ENCODE measurements around the gene CCDC43.
"Not testable (repeated sequence)": the region's sequence is repeated elsewhere in the genome, so short reads cannot be mapped to it uniquely, and the experiment has no call there.

Gene CCDC43, protein sequence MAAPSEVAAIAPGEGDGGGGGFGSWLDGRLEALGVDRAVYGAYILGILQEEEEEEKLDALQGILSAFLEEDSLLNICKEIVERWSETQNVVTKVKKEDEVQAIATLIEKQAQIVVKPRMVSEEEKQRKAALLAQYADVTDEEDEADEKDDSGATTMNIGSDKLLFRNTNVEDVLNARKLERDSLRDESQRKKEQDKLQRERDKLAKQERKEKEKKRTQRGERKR

DNA sequence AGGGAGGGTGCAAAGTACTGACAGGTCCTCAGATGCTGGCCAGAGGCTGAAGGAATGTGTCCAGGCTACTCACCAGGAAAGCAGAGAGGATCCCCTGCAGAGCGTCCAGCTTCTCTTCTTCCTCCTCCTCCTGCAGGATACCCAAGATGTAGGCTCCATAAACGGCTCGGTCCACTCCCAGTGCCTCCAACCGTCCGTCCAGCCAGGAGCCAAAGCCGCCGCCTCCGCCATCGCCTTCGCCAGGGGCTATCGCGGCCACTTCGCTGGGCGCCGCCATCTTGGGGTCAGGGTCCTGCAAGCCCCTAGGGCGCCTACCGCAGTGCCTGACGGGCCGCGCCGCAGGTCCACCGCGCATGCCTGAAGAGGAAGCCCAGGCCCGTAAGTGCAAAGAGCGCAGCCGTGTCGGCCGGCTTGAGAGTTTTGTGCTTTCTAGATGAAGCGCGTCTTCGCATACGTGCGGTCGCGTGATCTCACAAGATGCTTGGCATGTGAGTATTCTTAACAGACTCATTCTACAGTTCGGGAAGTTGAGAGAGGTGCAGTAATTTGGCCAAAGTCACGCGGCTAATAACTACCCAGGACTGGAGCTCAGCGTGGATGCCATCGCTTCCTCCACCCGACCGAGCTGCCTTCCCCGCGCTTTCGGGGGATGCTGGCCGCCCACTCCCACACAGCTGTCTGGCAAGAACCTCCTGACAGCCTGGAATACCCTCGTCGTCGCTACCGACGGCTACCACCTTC is at the start of gene CCDC43:
Gene CCDC43 (minus strand): TSS at position 300 of the 741 bp plus-strand sequence. CDS start 23 bp downstream, at position 277.
- DNase-seq (ENCODE audit: low read depth in 3 of 3), result peak; percentile 86 to 89 (median 88)

DNA sequence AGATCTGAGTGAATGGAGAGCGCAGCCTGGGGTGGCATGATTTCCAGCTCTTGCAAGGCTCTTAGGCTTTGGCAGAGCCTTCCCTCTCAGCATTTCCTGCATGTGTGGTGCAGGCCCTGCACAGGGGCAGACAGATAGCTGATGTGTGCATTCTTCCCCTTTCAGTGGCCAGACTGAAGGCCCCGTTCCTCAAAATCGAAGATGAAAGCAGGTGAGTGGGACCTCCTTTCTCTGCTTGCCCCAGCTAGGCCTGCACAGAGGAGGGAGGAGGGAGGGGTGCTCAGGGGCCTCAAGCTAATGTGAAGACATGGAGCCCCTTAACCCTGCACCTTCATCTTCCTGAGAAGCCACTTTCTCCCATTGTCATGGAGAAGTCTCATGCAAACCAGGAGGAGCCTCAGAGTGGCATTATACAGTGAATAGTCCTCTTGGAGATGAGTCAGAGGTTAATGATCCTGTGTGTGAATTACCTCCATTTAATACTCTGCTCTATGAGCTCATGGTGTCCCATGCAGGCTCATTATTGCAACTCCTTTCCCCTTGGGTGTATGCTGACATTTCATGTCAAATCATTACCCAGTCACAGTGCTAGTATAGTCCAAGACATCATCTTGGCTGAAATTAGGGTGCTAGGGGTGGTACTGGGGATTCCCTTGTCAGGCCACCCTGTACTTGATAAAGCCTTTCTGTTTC is 48.8 kb upstream of the CCDC43 start:
- DNase-seq (ENCODE audit: low read depth in 3 of 3), result no peak

DNA sequence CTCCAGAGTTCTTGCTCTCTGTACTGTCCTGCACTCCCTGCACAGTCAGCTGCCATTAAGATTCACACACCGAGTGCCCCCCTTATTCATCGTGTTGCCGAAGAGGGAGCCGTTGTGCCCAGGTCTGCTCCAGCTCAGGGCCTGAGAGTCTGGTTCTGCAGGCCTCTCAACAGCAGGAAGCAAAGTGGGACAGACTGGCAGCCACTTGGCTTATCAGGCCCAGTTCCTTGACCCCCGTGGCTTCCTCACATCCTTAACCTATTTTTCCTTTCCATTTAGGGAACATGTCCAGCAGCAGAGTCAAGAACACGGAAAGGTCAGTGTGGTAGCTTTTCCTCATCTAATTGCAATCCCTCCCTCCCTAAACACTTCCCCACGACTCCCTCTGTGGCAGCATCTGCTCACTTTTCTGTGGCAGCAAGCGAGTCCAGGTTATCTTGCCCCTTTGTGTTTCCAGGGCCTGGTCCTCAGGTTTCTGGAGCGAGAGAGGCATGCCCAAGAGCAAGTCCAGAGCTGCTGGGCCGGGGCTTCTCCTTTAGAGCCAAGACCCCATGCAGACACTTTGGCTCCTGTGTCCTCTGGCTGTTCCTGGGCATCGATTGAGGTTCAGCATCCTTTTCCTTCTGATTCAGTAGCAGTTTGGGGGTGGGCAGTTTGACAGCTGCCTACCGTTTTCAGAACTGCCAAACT is 47.1 kb upstream of the CCDC43 start:
- DNase-seq (ENCODE audit: low read depth in 3 of 3), result no peak

- DNase-seq (ENCODE audit: low read depth in 3 of 3), result no peak
These were observed 44.7 kb upstream of the CCDC43 start for GRCh38 chr17:44734272-44734671.

DNA sequence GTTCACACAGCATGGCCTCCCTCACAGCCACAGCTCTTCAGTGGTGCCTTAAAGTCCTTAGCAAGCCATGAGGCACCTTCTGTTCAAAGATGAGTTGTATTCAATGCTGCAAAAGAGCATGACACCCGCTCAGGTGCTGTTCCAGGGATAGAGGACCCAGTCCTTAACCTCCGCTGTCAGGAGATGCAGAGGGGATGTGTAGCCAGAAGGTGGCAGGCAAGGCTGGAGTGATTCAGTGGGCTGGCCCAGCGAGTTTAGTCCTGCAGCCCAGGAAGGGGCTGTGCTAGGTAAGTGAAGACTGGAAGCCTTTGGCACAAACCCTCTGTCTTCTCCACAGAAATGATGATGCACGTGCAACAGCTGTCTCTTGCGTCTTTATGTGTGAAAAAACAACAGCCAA is 44.2 kb upstream of the CCDC43 start:
- DNase-seq (ENCODE audit: low read depth in 3 of 3), result no peak

DNA sequence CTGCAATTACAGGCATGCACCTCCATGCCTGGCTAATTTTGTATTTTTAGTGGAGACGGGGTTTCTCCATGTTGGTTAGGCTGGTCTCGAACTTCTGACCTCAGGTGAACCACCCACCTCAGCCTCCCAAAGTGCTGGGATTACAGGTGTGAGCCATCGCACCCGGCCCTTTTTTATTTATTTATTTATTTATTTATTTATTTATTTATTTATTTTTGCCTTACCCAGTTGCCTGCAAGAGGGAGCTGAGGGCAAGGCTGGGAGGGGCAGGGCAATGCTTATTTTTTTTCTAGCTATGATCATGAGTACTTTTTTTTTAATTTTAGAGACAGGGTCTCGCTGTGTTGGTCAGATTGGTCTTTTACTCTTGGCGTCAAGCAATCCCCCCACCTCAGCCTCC is 36.5 kb upstream of the CCDC43 start:
- DNase-seq (ENCODE audit: low read depth in 3 of 3), result not testable (repeated sequence)

GRCh38 chr17:44722254-44722653 is 32.7 kb upstream of the CCDC43 start:
- no peak for DNase-seq (ENCODE audit: low read depth in 3 of 3)

DNA sequence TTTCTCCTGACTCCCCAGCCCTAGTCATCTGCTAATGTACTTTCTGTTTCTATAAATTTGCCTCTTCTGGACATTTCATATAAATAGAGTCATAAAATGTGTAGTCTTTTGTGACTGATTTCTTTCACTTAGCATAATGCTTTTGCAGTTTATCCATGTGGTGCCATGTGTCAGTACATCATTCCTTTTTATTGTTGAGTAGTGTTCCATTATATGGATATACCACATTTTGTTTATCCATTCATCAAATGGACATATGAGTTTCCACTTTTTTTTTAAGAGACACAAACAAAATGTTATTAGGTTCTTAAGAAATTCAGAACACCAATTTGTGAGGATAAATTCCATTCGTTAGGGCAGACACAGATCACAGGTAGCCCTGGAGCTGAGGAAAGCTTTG is 29.9 kb upstream of the CCDC43 start:
- no peak for DNase-seq (ENCODE audit: low read depth in 3 of 3)

- DNase-seq (ENCODE audit: low read depth in 3 of 3), result peak; percentile 68 to 80 (median 75)
These were observed 19.1 kb upstream of the CCDC43 start, which contains the start of gene DBF4B for GRCh38 chr17:44708401-44709263. DBF4B (plus strand) TSS chr17:44708665; CDS start chr17:44708821, 156 bp downstream.

GRCh38 chr17:44707755-44708400 is 18.3 kb upstream of the CCDC43 start:
- no peak for DNase-seq (ENCODE audit: low read depth in 3 of 3)

GRCh38 chr17:44700288-44700687 is 10.7 kb upstream of the CCDC43 start:
- DNase-seq (ENCODE audit: low read depth in 3 of 3), result not testable (repeated sequence)

DNA sequence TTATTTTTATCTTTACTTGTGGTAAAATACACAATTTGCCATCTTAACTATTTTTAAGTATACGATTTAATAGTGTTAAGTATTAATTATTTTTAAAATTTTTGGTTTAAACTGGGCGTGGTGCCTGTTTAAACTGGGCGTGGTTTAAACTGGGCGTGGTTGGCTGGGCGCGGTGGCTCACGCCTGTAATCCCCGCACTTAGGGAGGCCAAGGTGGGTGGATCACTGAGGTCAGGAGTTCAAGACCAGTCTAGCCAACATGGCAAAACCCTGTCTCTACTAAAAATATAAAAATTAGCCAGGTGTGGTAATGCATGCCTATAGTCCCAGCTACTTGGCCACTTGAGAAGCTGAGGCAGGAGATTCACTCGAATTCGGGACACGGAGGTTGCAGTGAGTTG is 4.0 kb upstream of the CCDC43 start:
- DNase-seq (ENCODE audit: low read depth in 3 of 3), result no peak

GRCh38 chr17:44690746-44691306 is 1.2 kb upstream of the CCDC43 start:
- DNase-seq (ENCODE audit: low read depth in 3 of 3), result not testable (repeated sequence)

DNA sequence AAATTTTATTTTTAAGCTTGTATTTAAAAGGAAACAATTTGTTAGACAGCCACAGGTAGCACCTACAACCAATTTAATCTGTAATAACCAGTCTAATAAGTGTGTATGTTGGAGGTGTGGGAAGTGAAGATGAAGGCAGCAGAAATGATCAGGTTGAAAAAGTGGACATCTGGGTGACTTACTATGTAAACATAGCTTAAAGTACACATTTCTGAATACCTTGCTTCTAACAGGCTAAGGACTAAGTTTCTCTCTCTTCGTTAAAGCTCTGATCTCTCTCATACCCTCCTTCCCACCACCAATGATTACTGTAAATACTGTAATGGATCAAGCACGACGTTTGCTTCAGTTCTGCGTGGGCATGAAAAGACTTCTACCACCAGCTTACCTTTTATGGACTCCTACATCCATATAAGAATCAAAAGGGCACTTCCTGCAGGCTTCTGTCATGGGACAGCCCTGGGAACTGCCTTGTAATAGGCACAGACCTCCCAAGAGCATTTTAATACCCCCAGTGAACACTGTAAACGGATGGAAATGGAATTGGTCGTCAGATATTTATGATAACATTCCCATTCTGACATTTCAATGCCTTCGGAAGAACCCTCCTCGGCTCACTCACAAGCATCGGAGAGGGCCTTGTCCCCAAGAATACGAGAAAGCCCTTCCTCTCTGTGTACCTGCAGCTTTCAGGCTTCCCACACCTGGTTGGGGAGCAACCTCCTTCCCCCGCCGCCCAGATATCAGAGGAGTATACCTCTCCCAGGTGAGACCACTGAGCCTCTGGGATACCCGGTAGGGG is 700 bp downstream of the CCDC43 start:
- DNase-seq (ENCODE audit: low read depth in 3 of 3), result no peak

GRCh38 chr17:44688200-44688599 is 1.4 kb downstream of the CCDC43 start:
- DNase-seq (ENCODE audit: low read depth in 3 of 3), result no peak

DNA sequence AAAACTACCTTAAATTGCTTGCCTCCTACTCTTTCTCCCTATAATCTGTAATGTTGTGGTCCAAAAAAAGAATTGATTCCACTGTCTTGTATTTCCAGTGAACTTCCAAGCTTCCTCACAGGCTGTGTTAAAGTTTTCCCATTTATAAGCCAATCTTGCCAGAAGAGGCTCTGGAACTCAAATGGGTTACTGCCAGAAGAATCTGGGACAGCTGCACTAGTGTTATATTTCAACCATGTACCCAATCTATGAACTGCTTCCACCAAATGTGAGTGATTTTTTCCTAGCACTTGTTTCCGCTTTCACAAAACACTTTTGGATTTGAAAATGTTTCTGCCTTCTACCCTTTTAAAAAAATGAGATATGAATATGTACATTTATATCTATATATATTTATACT is 1.8 kb downstream of the CCDC43 start:
- no peak for DNase-seq (ENCODE audit: low read depth in 3 of 3)

DNA sequence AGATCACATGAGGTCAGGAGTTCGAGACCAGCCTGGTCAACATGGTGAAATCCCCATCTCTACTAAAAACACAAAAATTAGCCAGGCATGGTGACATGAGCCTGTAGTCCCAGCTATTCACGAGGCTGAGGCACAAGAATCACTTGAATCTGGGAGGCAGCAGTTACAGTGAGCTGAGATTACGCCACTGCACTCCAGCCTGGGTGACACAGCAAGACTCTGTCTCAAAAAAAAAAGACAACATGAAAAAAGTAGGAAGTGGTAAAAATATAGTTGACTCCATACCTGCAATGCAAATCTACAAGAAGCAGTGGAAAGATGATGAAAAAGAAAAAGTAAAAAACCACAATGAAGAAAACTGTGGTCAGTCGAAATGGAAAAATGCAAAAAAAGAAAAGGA is 6.3 kb downstream of the CCDC43 start:
- DNase-seq (ENCODE audit: low read depth in 3 of 3), result not testable (repeated sequence)

- no peak for DNase-seq (ENCODE audit: low read depth in 3 of 3)
These were observed 12.4 kb downstream of the CCDC43 start for GRCh38 chr17:44677136-44677535.

DNA sequence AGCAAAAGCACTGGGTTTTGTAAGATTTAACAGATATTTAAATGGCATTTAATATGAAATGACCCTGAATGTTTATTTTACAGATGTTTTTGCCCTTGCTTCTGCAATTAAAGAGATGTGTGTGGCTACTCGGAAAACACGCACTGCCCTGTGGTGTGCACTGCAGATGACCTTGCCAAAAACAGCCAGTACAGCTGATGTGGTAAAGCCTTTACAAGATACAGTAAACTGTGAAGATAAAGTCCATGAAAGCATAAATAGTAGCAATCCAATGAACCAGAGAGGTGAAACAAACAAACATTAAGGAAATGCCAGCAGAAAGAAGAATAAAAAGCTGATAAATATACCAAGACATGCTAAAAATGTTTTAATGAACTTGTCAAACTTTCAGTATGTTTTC is 15.7 kb downstream of the CCDC43 start:
- no peak for DNase-seq (ENCODE audit: low read depth in 3 of 3)

Measured in stimulated activated CD4-positive, alpha-beta T cell treated with anti-CD3 and anti-CD28 coated beads, TNF-alpha, amount 100 ng/mL, for 48 hours (primary cell).